Adrenal gland (tissue), 12 donors: Measurements from ENCODE around the gene SETD2. TPM values are rescaled to one million over a fixed set of nuclear protein-coding genes. Genes with fewer than 3 reads are reported as not detected.
A peak's percentile ranks its signal among the peaks of the same experiment; 100 is the strongest.

Experiments used
- DNase-seq, 7 donors: peaks; one replicate each; pipeline ENCODE4 v3.0.0-alpha.2; 2019 to 2020
- H3K27ac ChIP-seq, 5 donors: fragments of 200-600 bp; sonication (generic) in 4 of 5; 1 replicate in 3 of 5; 2 replicates in 2 of 5; pipeline versions ENCODE4 v1.5.1 to v1.8.0; 2016 to 2020; ENCODE audit warnings: mild to moderate bottlenecking in 1 of 5
- H3K27me3 ChIP-seq: fragments of 200-600 bp; 2 replicates; pipeline ENCODE4 v1.8.0; 2021
- H3K36me3 ChIP-seq, 2 donors: fragments of 200-600 bp; replicated peaks in 1 of 2; 1 replicate in 1 of 2; 2 replicates in 1 of 2; pipeline versions ENCODE4 v1.5.1 to v1.8.0; 2018 to 2022
- H3K4me1 ChIP-seq, 2 donors: fragments of 200-600 bp; replicated peaks in 1 of 2; 1 replicate in 1 of 2; 2 replicates in 1 of 2; pipeline versions ENCODE4 v1.5.1 to v1.8.0; 2018 to 2021
- H3K4me3 ChIP-seq, 4 donors: fragments of 200-600 bp; sonication (generic) in 3 of 4; one replicate each; pipeline ENCODE4 v1.5.1; 2016 to 2018
- H3K9me3 ChIP-seq, 3 donors: fragments of 200-600 bp; sonication (generic) in 1 of 3; replicated peaks in 1 of 3; 1 replicate in 2 of 3; 2 replicates in 1 of 3; pipeline versions ENCODE4 v1.5.1 to v1.8.0; 2016 to 2021
- CTCF ChIP-seq, 6 experiments: fragments of 450-650 bp in 4 of 6; fragments of 200-600 bp in 2 of 6; sonication (generic) in 1 of 6; IDR thresholded peaks; 1 replicate in 5 of 6; 2 replicates in 1 of 6; pipeline versions ENCODE4 v1.5.1 to v1.8.0; 2016 to 2021; ENCODE audit warnings: antibody characterized with exemption in 6 of 6, mild to moderate bottlenecking in 2 of 6, moderate library complexity in 1 of 6
- POLR2A ChIP-seq, 2 donors: fragments of 450-650 bp; IDR thresholded peaks; one replicate each; pipeline ENCODE4 v1.6.1; 2017; ENCODE audit warnings: antibody characterized with exemption in 2 of 2, mild to moderate bottlenecking in 2 of 2, moderate library complexity in 1 of 2
- WGBS, 4 donors: extraction: QIAGEN DNeasy Blood & Tissue Kit in 2 of 4; methylation state at CpG; one replicate each; pipeline versions ENCODE4 v1.1.5 to v1.1.7; 2013 to 2017; 5-methylcytosine and 5-hydroxymethylcytosine counted together
- intact Hi-C, 2 donors: fragments of 100-400 bp; cut with DNase I; formaldehyde crosslinking; loops; one replicate each; pipeline versions ENCODE4 v1.14.1 to v1.15.0; 2022 to 2023
- polyA plus RNA-seq, 3 donors: library from polyadenylated mRNA; stranded (reverse); fragments of 200-250 nt in 2 of 3; fragments of 350-450 nt in 1 of 3; fragmentation: Illumina TruSeq in 1 of 3; extraction: RNeasy Lipid Tissue Mini Kit (QIAGEN cat#74804) in 1 of 3; gene quantifications; one replicate each; pipeline ENCODE4 v1.2.3, GENCODE V29; 2013 to 2014
- total RNA-seq, 9 donors: library from RNA; depleted of rRNA in 4 of 9; stranded (reverse); fragments of >200 nt in 4 of 9; fragments of 120-200 nt in 1 of 9; fragmentation: NEBNext Ultra II Directional in 1 of 9; extraction: Animal tissue kit (Norgen Biotek cat#: 25700) in 1 of 9; gene quantifications; one replicate each; pipeline versions ENCODE4 v1.1.0 to v1.2.4, GENCODE V29; 2013 to 2023
- donor health status: healthy with polysubstance abuse.
- donor health status: Bipolar disorder and iron deficiency.
- donor health status: DM: yes; HTN: yes; CAD: no.
- donor health status: DM: no; HTN: no; CAD: no.
- donor health status: DM: no; HTN: no; CAD: no.
- donor health status: DM: yes; HTN: yes; CAD: no.

Gene SETD2
- total and polyA plus RNA-seq, 12 donors: 12.6 to 58.9 (median 39.1) TPM

- peak in 2 of 7 donors; percentile 52 to 56 for DNase-seq
- no peak overlapping the region for H3K4me3 ChIP-seq
- no peak overlapping the region for H3K27ac ChIP-seq
- H3K4me1 ChIP-seq: peaks cover 0 to 4% of the 10 kb centered on the region in 2 donors
- TF ChIP-seq POLR2A (IDR thresholded peaks at IDR 0.05) (no peak), CTCF (IDR thresholded peaks at IDR 0.05) (no peak)
- no peaks in the 10 kb centered on the region for H3K36me3 ChIP-seq
- H3K9me3 ChIP-seq: no peaks in the 10 kb centered on the region
- H3K27me3 ChIP-seq: no peaks in the 10 kb centered on the region
- 75 to 79% (median 78%) methylated on average over 11 of the region's 11 CpGs for WGBS, 4 donors
- intact Hi-C loops: loop anchor here in 1 of 2 donors (10.0 kb wide), 1 partner anchor 286 kb away; the partner anchor contains the start of gene TMIE
Measured at GRCh38 chr3:46990573-46991374, 173.1 kb downstream of the SETD2 start.

- peaks cover 0 to 4% of the 10 kb centered on the region in 2 donors for H3K4me1 ChIP-seq
- no peak overlapping the region for H3K4me3 ChIP-seq
- H3K27ac ChIP-seq: no peak overlapping the region
- DNase-seq: no peak
- H3K36me3 ChIP-seq: no peaks in the 10 kb centered on the region
- 82 to 96% (median 87%) methylated on average over 10 to 17 of the region's 17 CpGs for WGBS, 4 donors
- intact Hi-C loops: no loop called here
- H3K27me3 ChIP-seq: no peaks in the 10 kb centered on the region
- no peaks in the 10 kb centered on the region for H3K9me3 ChIP-seq
- TF ChIP-seq POLR2A (IDR thresholded peaks at IDR 0.05) (no peak), CTCF (IDR thresholded peaks at IDR 0.05) (no peak)
Measured at GRCh38 chr3:46989146-46989810, 174.6 kb downstream of the SETD2 start.

- Histone ChIP-seq H3K4me1 (peaks cover 0 to 4% of the 10 kb centered on the region in 2 donors), H3K4me3 (no peak overlapping the region), H3K27me3 (no peaks in the 10 kb centered on the region), H3K9me3 (no peaks in the 10 kb centered on the region), H3K36me3 (no peaks in the 10 kb centered on the region), H3K27ac (no peak overlapping the region)
- intact Hi-C loops: no loop called here
- TF ChIP-seq CTCF (IDR thresholded peaks at IDR 0.05): no peak
- TF ChIP-seq POLR2A (IDR thresholded peaks at IDR 0.05): no peak
- DNase-seq: no peak
- 88 to 94% (median 90%) methylated on average over 3 to 4 of the region's 4 CpGs for WGBS, 4 donors
Measured at GRCh38 chr3:46988616-46989015, 175.3 kb downstream of the SETD2 start.

- Histone ChIP-seq H3K36me3 (no peaks in the 10 kb centered on the region), H3K4me1 (peaks cover 0 to 4% of the 10 kb centered on the region in 2 donors), H3K4me3 (no peak overlapping the region), H3K9me3 (no peaks in the 10 kb centered on the region), H3K27me3 (no peaks in the 10 kb centered on the region), H3K27ac (peak overlapping the region in 1 of 5 donors; percentile 58)
- intact Hi-C loops: no loop called here
- 53 to 68% (median 64%) methylated on average over 7 to 16 of the region's 16 CpGs for WGBS, 4 donors
- TF ChIP-seq CTCF (IDR thresholded peaks at IDR 0.05) (no peak), POLR2A (IDR thresholded peaks at IDR 0.05) (no peak)
- DNase-seq: peak in 2 of 7 donors; percentile 51 to 55
Measured at GRCh38 chr3:46987743-46988401, 176.0 kb downstream of the SETD2 start.
